K562 (cell line): Measurements from ENCODE around the gene ACVR1C. TPM values are rescaled to one million over a fixed set of nuclear protein-coding genes. Genes with fewer than 3 reads are reported as not detected.

Source experiments
- ATAC-seq: fragments of 200-7000 bp; cut with Tn5 transposase; 3 replicates; pipeline ENCODE4 v1.9.1; 2020; ENCODE audit warnings: moderate library complexity
- BruUV-seq: library from RNA; stranded (reverse); fragments of 400-500 nt; replicated peaks from 2 replicates; lab custom pipeline; 2021; lab: Mats Ljungman, UMichigan
- CTCF ChIA-PET: fragments of 300-600 bp; formaldehyde crosslinking; extraction: SDS; loops from one replicate; lab custom pipeline; 2021; ENCODE audit warnings: low intra/inter-chr PET ratio; lab: Yijun Ruan, JAX
- POLR2A ChIA-PET: fragments of 300-600, 350-650 bp; sonication (Branson Sonifier 250); formaldehyde crosslinking; extraction: SDS; loops from one replicate; lab custom pipeline; 2021; ENCODE audit warnings: antibody characterized with exemption, inconsistent platforms; lab: Yijun Ruan, JAX
- DNase-seq, 4 experiments: peaks; one replicate each; pipeline versions ENCODE4 v3.0.0 to v3.0.0-alpha.2; 2011 to 2018; ENCODE audit warnings: low spot score in 3 of 4, mixed read lengths in 3 of 4; ENCODE audit errors: extremely low read depth in 1 of 4
- FAIRE-seq: peaks from 2 replicates; lab custom pipeline; 2011; peaks lifted over from hg19 to GRCh38; lab: Jason Lieb, UNC
- H2AFZ ChIP-seq: 2 replicates; pipeline ENCODE4 v1.6.0; 2011; ENCODE audit warnings: low read depth, low read length, control low read depth, inconsistent platforms
- H3K27ac ChIP-seq: fragments of 200-600 bp; 3 replicates; pipeline ENCODE4 v1.8.0; 2011; ENCODE audit warnings: low read depth, mild to moderate bottlenecking, control low read depth, inconsistent platforms, low read length, moderate library complexity, mixed read lengths; ENCODE audit errors: extremely low read depth
- H3K27me3 ChIP-seq, 2 experiments: fragments of 300-600 bp in 1 of 2; 2 replicates in 1 of 2; 3 replicates in 1 of 2; pipeline versions ENCODE4 v1.6.0 to v1.8.0; 2011; ENCODE audit warnings: inconsistent platforms in 2 of 2, low read length in 2 of 2, mild to moderate bottlenecking in 1 of 2, mixed read lengths in 1 of 2, moderate library complexity in 1 of 2; ENCODE audit not compliant: control insufficient read depth in 2 of 2, insufficient read depth in 2 of 2
- H3K36me3 ChIP-seq: fragments of 300-600 bp; 3 replicates; pipeline ENCODE4 v1.8.0; 2011; ENCODE audit warnings: mild to moderate bottlenecking, low read length, inconsistent platforms; ENCODE audit not compliant: control insufficient read depth, insufficient read depth
- H3K4me1 ChIP-seq, 2 experiments: fragments of 200-600 bp in 1 of 2; replicated peaks in 1 of 2; 2 replicates in 1 of 2; 3 replicates in 1 of 2; pipeline versions ENCODE4 v1.5.1 to v1.8.0; 2011; ENCODE audit warnings: inconsistent platforms in 2 of 2, low read length in 2 of 2, mild to moderate bottlenecking in 1 of 2, mixed read lengths in 1 of 2, moderate library complexity in 1 of 2; ENCODE audit not compliant: control insufficient read depth in 2 of 2, insufficient read depth in 2 of 2
- H3K4me2 ChIP-seq: 2 replicates; pipeline ENCODE4 v1.6.1; 2011; ENCODE audit warnings: low read length, control low read depth, inconsistent platforms, mixed read lengths; ENCODE audit not compliant: insufficient read depth
- H3K4me3 ChIP-seq: fragments of 200-600 bp; sonication (generic), shearing (Covaris generic); 2 replicates; pipeline ENCODE4 v1.5.1; 2016; ENCODE audit warnings: control low read depth, inconsistent platforms
- H3K79me2 ChIP-seq: fragments of 200-600 bp; 3 replicates; pipeline ENCODE4 v1.8.0; 2011; ENCODE audit warnings: low read length, inconsistent platforms; ENCODE audit not compliant: control insufficient read depth, insufficient read depth
- H3K9ac ChIP-seq, 2 experiments: 2 replicates each; pipeline versions ENCODE4 v1.6.0 to v1.6.1; 2011; ENCODE audit warnings: low read depth in 2 of 2, low read length in 2 of 2, control low read depth in 1 of 2, inconsistent platforms in 1 of 2, mild to moderate bottlenecking in 1 of 2, mixed read lengths in 1 of 2; ENCODE audit not compliant: insufficient read depth in 1 of 2
- H3K9me1 ChIP-seq: one replicate; pipeline ENCODE4 v1.6.0; 2011; ENCODE audit warnings: inconsistent platforms, mild to moderate bottlenecking, low read length, moderate library complexity; ENCODE audit not compliant: control insufficient read depth, insufficient read depth
- H3K9me3 ChIP-seq: replicated peaks from 2 replicates; pipeline ENCODE4 v1.5.1; 2011; ENCODE audit warnings: low read depth, low read length, inconsistent platforms; ENCODE audit not compliant: control insufficient read depth, insufficient read depth
- H4K20me1 ChIP-seq: replicated peaks from 2 replicates; pipeline ENCODE4 v1.6.1; 2011; ENCODE audit warnings: low read length, inconsistent platforms, mixed read lengths; ENCODE audit not compliant: control insufficient read depth, insufficient read depth
- FOXA3 ChIP-seq, 2 experiments: fragments of 450-650 bp in 1 of 2; sonication (generic) in 1 of 2; formaldehyde crosslinking; IDR thresholded peaks in 1 of 2; conservative IDR thresholded peaks in 1 of 2; 2 replicates each; pipeline versions ENCODE4 v1.4.0 to v1.8.0; 2020 to 2022; ENCODE audit warnings: mild to moderate bottlenecking in 2 of 2, missing genetic modification reagents in 1 of 2
- RNF2 ChIP-seq: sonication (generic); IDR thresholded peaks from 2 replicates; pipeline ENCODE4 v1.6.1; 2016
- ZHX1 ChIP-seq: fragments of 150-350 bp; conservative IDR thresholded peaks from 2 replicates; pipeline ENCODE4 v1.6.1; 2014; ENCODE audit warnings: low read length
- in situ Hi-C: fragments of 300-500 bp; cut with MboI; formaldehyde crosslinking; loops from 4 replicates; pipeline ENCODE4 v1.15.0; 2018; ENCODE audit warnings: inconsistent platforms, mixed read lengths
- intact Hi-C: fragments of 100-400 bp; cut with micrococcal nuclease; formaldehyde crosslinking; loops from 2 replicates; pipeline ENCODE4 v1.14.2; 2022
- polyA plus RNA-seq, 8 experiments: library from polyadenylated mRNA; depleted of rRNA in 4 of 8; stranded (reverse) in 5 of 8; unstranded in 3 of 8; fragments of >200 nt; fragmentation: Nextera tagmentation in 2 of 8; fragmentation: Illumina TruSeq in 1 of 8; extraction: Ambion mirVana in 2 of 8; extraction: Trizol in 1 of 8; gene quantifications; 2 replicates each; pipeline versions ENCODE4 v1.2.1 to v1.2.3, GENCODE V29; 2011 to 2014; ENCODE audit warnings: inconsistent platforms in 1 of 8, missing spikeins in 1 of 8
- total RNA-seq, 7 experiments: library from RNA; depleted of rRNA in 6 of 7; stranded (reverse); fragments of >200 nt in 6 of 7; fragmentation: Illumina TruSeq in 2 of 7; extraction: Trizol in 2 of 7; gene quantifications; 2 replicates each; pipeline versions ENCODE4 v1.2.1 to v1.2.3, GENCODE V29; 2011 to 2021; ENCODE audit warnings: low replicate concordance in 1 of 7

The ACVR1C gene
- total and polyA plus RNA-seq, 9 of the 15 experiments (the other 6 are each of a cell fraction or from before 2014, with no cell fraction given): 0.05 to 0.58 (median 0.28) TPM

GRCh38 chr2:157677941-157678340 lies 49.3 kb upstream of the ACVR1C start:
- Histone ChIP-seq H3K27me3 (peaks cover 0 to 4% of the 10 kb centered on the region in 2 experiments; a peak in 1 of 5 replicates), H3K4me2 (no peak overlapping the region), H2AFZ (no peak overlapping the region), H3K9ac (no peak overlapping the region), H3K27ac (no peak overlapping the region)
- DNase-seq: no peak
- TF ChIP-seq RNF2: no peak
- no peak for TF ChIP-seq FOXA3 (CRISPR knock-in tag; conservative IDR thresholded peaks at IDR 0.05 in 1 of 2, IDR thresholded peaks at IDR 0.05 in 1 of 2)
- TF ChIP-seq ZHX1: no peak
- TF ChIP-seq, all 486 proteins: peak for 0
- Histone ChIP-seq H3K79me2 (no peaks in the 10 kb centered on the region), H3K4me3 (no peak overlapping the region), H3K9me1 (no peaks in the 10 kb centered on the region), H3K9me3 (no peaks in the 10 kb centered on the region), H3K4me1 (no peaks in the 10 kb centered on the region), H4K20me1 (no peaks in the 10 kb centered on the region), H3K36me3 (no peaks in the 10 kb centered on the region)
- intact Hi-C loops: no loop called here
- ATAC-seq (no peak), FAIRE-seq (no peak)
- no TSS peak for BruUV-seq
- ChIA-PET CTCF (no interaction called here), POLR2A (interaction anchor here (0.7 kb wide), 1 partner anchor 253 kb away, joined by 3 read pairs; no protein-coding TSS in a partner anchor)
- in situ Hi-C loops: no loop called here
